B cell (primary cell): ENCODE data around the gene BHLHE23.

Experiments used
- EZH2 ChIP-seq: IDR thresholded peaks from 2 replicates; pipeline ENCODE4 v1.6.1; 2012; ENCODE audit warnings: borderline replicate concordance, low read depth, mild to moderate bottlenecking, moderate library complexity, low read length; ENCODE audit not compliant: insufficient read depth, poor library complexity, severe bottlenecking
- TF ChIP-seq, protein P1 (sequence below): fragments of 200-600 bp; IDR thresholded peaks from one replicate; pipeline ENCODE4 v1.8.0; 2022; ENCODE audit warnings: antibody characterized with exemption, mild to moderate bottlenecking

DNA sequence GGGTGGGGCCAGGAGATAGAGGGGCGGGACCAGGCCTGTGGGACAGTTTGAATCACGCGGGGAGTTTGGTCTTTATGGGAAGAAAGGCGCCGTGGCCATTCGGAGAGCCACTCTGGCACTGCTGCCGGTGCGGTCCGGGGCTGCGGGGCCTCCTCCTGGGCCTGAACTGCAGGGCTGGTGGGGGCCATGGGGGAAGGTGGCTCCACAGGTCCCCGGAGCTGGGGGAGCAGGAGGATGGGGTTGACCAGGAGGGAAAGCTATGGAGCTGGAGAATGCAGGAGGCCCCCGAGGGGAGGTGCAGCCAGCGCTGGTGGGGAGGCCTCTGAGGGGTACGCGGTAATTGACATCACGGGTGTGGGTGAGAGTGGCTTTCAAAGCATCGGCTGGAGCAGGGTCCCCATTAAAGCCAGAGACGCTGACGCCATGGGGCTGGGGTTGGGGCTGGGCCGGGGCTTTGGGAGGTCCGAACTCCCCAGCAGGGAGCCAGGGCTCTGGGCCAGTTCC lies 1.8 kb upstream of the BHLHE23 start:
- TF ChIP-seq, protein P1, sequence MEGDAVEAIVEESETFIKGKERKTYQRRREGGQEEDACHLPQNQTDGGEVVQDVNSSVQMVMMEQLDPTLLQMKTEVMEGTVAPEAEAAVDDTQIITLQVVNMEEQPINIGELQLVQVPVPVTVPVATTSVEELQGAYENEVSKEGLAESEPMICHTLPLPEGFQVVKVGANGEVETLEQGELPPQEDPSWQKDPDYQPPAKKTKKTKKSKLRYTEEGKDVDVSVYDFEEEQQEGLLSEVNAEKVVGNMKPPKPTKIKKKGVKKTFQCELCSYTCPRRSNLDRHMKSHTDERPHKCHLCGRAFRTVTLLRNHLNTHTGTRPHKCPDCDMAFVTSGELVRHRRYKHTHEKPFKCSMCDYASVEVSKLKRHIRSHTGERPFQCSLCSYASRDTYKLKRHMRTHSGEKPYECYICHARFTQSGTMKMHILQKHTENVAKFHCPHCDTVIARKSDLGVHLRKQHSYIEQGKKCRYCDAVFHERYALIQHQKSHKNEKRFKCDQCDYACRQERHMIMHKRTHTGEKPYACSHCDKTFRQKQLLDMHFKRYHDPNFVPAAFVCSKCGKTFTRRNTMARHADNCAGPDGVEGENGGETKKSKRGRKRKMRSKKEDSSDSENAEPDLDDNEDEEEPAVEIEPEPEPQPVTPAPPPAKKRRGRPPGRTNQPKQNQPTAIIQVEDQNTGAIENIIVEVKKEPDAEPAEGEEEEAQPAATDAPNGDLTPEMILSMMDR = no peak
- TF ChIP-seq EZH2 = no peak
